Fibroblast of lung (primary cell): ENCODE data around the gene CTU1. TPM values are rescaled to one million over a fixed set of nuclear protein-coding genes. Genes with fewer than 3 reads are reported as not detected.
"Not testable (repeated sequence)": the region's sequence is repeated elsewhere in the genome, so short reads cannot be mapped to it uniquely, and the experiment has no call there.

Experiments
- DNase-seq, 2 donors: peaks; one replicate each; pipeline versions ENCODE4 v3.0.0 to v3.0.0-alpha.2; 2010; ENCODE audit warnings: low read depth in 2 of 2
- H2AFZ ChIP-seq: 2 replicates; pipeline ENCODE4 v1.5.1; 2012; ENCODE audit warnings: low read length, control low read depth, inconsistent platforms
- H3K27ac ChIP-seq: 2 replicates; pipeline ENCODE4 v1.5.1; 2011; ENCODE audit warnings: low read length, control low read depth; ENCODE audit not compliant: insufficient read depth
- H3K27me3 ChIP-seq: 2 replicates; pipeline ENCODE4 v1.5.1; 2011; ENCODE audit warnings: mild to moderate bottlenecking, low read length; ENCODE audit not compliant: control insufficient read depth, insufficient read depth
- H3K36me3 ChIP-seq: 2 replicates; pipeline ENCODE4 v1.5.1; 2011; ENCODE audit warnings: low read length; ENCODE audit not compliant: control insufficient read depth, insufficient read depth
- H3K4me1 ChIP-seq: 2 replicates; pipeline ENCODE4 v1.5.1; 2011; ENCODE audit warnings: low read length; ENCODE audit not compliant: control insufficient read depth, insufficient read depth; ENCODE audit errors: extremely low read depth
- H3K4me2 ChIP-seq: 2 replicates; pipeline ENCODE4 v1.5.1; 2011; ENCODE audit warnings: low read length, control low read depth; ENCODE audit not compliant: insufficient read depth; ENCODE audit errors: extremely low read depth
- H3K4me3 ChIP-seq, 4 experiments: fragments of 200-600 bp in 1 of 4; sonication (generic) in 1 of 4; replicated peaks in 1 of 4; 2 replicates each; pipeline ENCODE4 v1.5.1; 2011 to 2016; ENCODE audit warnings: low read length in 4 of 4, low read depth in 3 of 4, mild to moderate bottlenecking in 3 of 4, control low read depth in 2 of 4, inconsistent platforms in 1 of 4, mixed read lengths in 1 of 4; ENCODE audit not compliant: insufficient read depth in 1 of 4; ENCODE audit errors: control extremely low read depth in 1 of 4
- H3K79me2 ChIP-seq: 2 replicates; pipeline ENCODE4 v1.5.1; 2012; ENCODE audit warnings: mild to moderate bottlenecking, low read length, inconsistent platforms; ENCODE audit not compliant: control insufficient read depth, insufficient read depth
- H3K9ac ChIP-seq: 2 replicates; pipeline ENCODE4 v1.5.1; 2011; ENCODE audit warnings: mild to moderate bottlenecking, low read length, control low read depth; ENCODE audit not compliant: insufficient read depth
- H3K9me3 ChIP-seq: 2 replicates; pipeline ENCODE4 v1.5.1; 2012; ENCODE audit warnings: low read depth, low read length; ENCODE audit not compliant: control insufficient read depth, insufficient read depth
- H4K20me1 ChIP-seq: 2 replicates; pipeline ENCODE4 v1.5.1; 2011; ENCODE audit warnings: low read length; ENCODE audit not compliant: control insufficient read depth, insufficient read depth; ENCODE audit errors: extremely low read depth
- CTCF ChIP-seq, 2 donors: IDR thresholded peaks in 1 of 2; conservative IDR thresholded peaks in 1 of 2; 1 replicate in 1 of 2; 2 replicates in 1 of 2; pipeline ENCODE4 v1.5.1; 2011 to 2012; ENCODE audit warnings: low read length in 2 of 2, control low read depth in 1 of 2, inconsistent platforms in 1 of 2, low read depth in 1 of 2, mild to moderate bottlenecking in 1 of 2
- EZH2 ChIP-seq: IDR thresholded peaks from 2 replicates; pipeline ENCODE4 v1.5.1; 2012; ENCODE audit warnings: low read length, control low read depth, mild to moderate bottlenecking; ENCODE audit errors: missing control alignments
- polyA plus RNA-seq, 2 donors: library from polyadenylated mRNA; depleted of rRNA in 1 of 2; stranded (reverse) in 1 of 2; unstranded in 1 of 2; fragments of >200 nt; gene quantifications; 2 replicates each; pipeline ENCODE4 v1.2.1, GENCODE V29; 2011 to 2012; ENCODE audit warnings: missing spikeins in 1 of 2
- total RNA-seq: library from RNA; depleted of rRNA; stranded (reverse); fragments of >200 nt; gene quantifications from 2 replicates; pipeline ENCODE4 v1.2.1, GENCODE V29; 2014

CTU1 gene
- total and polyA plus RNA-seq, 2 donors (not counting 1 experiment from before 2014, with no cell fraction given) = 1.2 to 8.1 TPM

GRCh38 chr19:51143486-51143885, 35.3 kb upstream of the CTU1 start:
- no peaks in the 10 kb centered on the region for H3K36me3 ChIP-seq
- no peak overlapping the region for H3K4me3 ChIP-seq
- no peaks in the 10 kb centered on the region for H3K27me3 ChIP-seq
- no peaks in the 10 kb centered on the region for H3K4me1 ChIP-seq
- H4K20me1 ChIP-seq = no peaks in the 10 kb centered on the region
- H3K4me2 ChIP-seq = no peak overlapping the region
- DNase-seq = no peak
- no peaks in the 10 kb centered on the region for H3K9me3 ChIP-seq
- no peak for TF ChIP-seq EZH2
- TF ChIP-seq CTCF (conservative IDR thresholded peaks at IDR 0.05 in 1 of 2, IDR thresholded peaks at IDR 0.05 in 1 of 2; ENCODE audit: low read depth in 1 of 2, low read length in 2 of 2) = no peak
- H3K79me2 ChIP-seq = no peaks in the 10 kb centered on the region
- H3K27ac ChIP-seq = no peak overlapping the region
- no peak overlapping the region for H3K9ac ChIP-seq
- no peak overlapping the region for H2AFZ ChIP-seq

- H3K4me2 ChIP-seq, H3K9ac ChIP-seq, H3K4me1 ChIP-seq, H2AFZ ChIP-seq, H3K36me3 ChIP-seq, H3K4me3 ChIP-seq, H4K20me1 ChIP-seq, H3K79me2 ChIP-seq, H3K27me3 ChIP-seq, DNase-seq, H3K9me3 ChIP-seq, H3K27ac ChIP-seq: not testable (repeated sequence)
Measured at GRCh38 chr19:51142809-51143475, 34.7 kb upstream of the CTU1 start.

GRCh38 chr19:51142119-51142518, 33.9 kb upstream of the CTU1 start, which contains the start of gene SIGLEC7:
Gene SIGLEC7, plus strand, starts transcription at chr19:51142301. Its CDS starts 69 bp downstream, at chr19:51142370.
- H4K20me1 ChIP-seq = no peaks in the 10 kb centered on the region
- H3K4me3 ChIP-seq = no peak within 1 kb of the TSS
- no peak for DNase-seq
- H3K27ac ChIP-seq = no peak within 1 kb of the TSS
- H3K9ac ChIP-seq = no peak within 1 kb of the TSS
- H3K4me2 ChIP-seq = no peak within 1 kb of the TSS
- H3K36me3 ChIP-seq = no peaks in the 10 kb centered on the region
- H2AFZ ChIP-seq = no peak within 1 kb of the TSS
- H3K9me3 ChIP-seq = no peaks in the 10 kb centered on the region
- no peaks in the 10 kb centered on the region for H3K79me2 ChIP-seq
- no peaks in the 10 kb centered on the region for H3K27me3 ChIP-seq
- TF ChIP-seq CTCF (conservative IDR thresholded peaks at IDR 0.05 in 1 of 2, IDR thresholded peaks at IDR 0.05 in 1 of 2; ENCODE audit: low read depth in 1 of 2, low read length in 2 of 2) = no peak
- TF ChIP-seq EZH2 = no peak
- H3K4me1 ChIP-seq = no peaks in the 10 kb centered on the region
